GM21717 (cell line): ENCODE data around the gene ANKS1A.
"Not testable (repeated sequence)": the region's sequence is repeated elsewhere in the genome, so short reads cannot be mapped to it uniquely, and the experiment has no call there.

Source experiments
- ATAC-seq: cut with Tn5 transposase; IDR thresholded peaks from one replicate; pipeline ENCODE4 v1.9.1; 2021; ENCODE audit warnings: mild to moderate bottlenecking, moderate library complexity; ENCODE audit not compliant: unreplicated experiment

The ANKS1A gene

DNA sequence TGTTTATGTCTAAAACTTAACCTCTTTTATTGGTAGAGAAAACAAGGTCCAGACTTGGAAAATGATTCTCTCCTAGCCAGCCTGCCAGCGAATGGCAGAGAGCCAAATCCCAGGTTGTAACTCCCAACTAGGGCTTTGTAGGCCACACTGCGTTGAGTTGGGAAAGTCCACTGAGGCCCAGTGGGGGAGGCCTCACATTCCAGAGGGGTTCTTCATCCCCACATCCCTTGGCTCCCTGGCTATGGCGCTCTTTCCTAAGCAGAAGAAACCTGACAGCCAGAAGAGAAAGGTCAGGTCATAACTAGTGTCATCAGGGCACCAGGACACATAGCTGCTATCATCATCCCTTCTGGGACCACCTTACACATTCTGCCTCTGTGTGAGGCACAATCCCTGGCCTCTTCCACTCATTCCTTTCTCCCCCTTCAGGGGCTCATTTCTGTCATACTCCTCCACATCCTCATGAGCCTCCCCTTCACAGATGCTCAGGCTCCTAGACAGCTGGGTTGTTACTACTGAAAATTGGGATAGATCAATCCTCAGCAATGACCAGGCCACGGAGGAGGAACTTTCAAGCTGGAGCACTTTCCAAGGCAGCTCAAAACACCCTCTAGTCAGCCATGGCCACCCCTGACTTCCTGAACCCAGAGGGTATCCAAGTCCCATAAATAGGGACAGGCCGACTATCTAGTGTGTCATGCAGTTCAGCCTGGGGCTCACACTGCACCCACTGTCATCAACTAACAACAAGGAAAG lies 203.5 kb downstream of the ANKS1A start:
- no peak for ATAC-seq

DNA sequence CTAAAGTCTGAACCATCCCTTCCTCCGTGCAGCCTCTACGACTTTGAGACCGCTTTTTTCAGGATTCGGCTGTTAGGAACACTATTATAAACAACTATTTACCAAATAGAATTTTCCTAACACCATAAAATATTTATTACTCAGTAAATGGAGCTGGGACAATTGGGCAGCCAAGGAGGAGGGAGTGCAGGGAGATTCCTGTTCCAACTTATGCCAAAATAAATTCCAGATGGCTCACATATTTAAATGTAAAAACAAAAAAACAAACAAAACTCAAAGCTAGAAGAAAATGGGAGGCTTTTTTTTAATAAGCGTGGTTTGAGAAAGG lies 204.0 kb downstream of the ANKS1A start:
- no peak for ATAC-seq

DNA sequence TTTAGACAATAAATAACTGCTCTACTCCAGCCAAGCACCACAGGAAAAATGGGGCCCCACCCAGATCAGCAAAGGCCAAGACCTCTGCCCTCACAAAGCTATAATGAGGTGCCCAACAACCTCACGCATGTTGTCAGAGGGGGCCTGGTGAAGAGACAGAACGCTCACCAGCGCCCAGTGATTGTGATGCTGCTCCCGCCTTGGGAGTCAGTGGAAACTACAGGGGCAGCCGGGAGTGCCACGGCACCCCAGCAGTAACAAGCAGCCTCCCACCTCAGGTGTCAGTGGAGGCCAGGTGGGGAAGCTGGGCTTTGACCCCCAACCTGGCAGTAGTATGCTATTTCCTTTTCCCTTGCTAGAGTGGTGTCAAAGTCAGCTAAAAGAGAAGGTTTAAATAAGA lies 204.7 kb downstream of the ANKS1A start:
- no peak for ATAC-seq

DNA sequence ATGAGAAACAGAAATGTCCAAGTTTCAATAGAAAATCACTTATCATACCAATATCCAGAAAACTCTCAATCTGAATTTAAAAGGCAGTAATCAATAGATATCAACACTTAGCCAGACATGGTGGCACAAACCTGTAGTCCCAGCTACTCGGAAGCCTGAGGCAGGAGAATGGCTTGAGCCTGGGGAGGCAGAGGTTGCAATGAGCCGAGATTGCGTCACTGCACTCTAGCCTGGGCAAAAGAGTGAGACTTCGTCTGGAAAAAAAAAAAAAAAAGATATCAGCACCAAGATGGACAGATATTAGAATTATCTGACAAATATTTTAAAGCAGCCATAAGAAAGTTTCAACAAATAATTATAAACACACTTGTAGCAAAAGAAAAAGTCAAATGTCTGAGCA lies 205.1 kb downstream of the ANKS1A start:
- ATAC-seq, result no peak

DNA sequence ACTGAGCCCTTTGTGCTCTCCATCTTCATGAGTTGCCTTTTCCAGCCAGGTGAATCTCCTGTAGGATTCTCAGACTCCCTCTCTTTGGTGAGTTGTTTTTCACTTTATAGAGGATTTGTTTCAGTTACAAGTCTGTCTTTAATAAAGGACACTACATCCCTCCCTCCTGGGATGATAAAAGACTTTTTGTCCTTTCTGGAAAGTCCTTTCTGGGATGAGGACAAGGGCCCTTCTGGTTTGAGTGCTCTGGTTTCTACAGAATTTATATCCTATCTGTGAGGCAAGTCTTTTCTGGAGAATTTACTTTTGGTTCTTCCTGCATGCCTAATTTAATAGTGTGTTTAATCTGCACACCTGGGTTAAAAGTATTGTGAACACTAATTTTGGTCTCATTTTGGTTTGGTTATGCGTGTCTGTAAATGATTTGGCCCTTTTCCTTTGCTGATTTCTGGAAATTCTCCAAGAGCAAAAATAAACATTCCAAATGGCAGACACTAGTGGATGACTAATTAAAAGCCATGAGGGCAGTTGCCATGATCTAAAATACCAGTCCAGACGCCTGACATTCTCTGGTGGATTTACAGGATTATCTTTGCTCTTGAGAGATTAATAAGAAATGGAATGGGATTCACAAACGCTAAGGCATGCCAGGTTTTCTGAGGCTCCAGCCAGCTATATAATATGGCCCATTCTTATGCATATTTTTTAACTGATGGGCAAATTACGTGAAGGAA lies 207.2 kb downstream of the ANKS1A start:
- ATAC-seq, result no peak

DNA sequence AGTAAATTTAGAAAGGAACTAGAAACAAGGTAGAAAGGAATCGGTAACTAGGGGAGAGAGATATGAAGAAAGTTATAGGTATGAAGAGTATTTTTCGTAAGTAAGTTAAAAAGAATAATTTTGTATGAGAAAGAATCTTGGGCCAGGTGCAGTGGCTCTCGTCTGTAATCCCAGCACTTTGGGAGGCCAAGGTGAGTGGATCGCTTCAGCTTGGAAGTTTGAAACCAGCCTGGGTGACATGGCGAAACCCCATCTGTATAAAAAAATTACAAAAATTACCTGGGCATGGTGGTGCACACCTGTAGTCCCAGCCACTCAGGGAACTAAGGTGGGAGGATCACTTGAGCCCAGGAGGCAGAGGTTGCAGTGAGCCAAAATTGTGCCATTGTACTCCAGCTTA lies 210.1 kb downstream of the ANKS1A start:
- no peak for ATAC-seq

DNA sequence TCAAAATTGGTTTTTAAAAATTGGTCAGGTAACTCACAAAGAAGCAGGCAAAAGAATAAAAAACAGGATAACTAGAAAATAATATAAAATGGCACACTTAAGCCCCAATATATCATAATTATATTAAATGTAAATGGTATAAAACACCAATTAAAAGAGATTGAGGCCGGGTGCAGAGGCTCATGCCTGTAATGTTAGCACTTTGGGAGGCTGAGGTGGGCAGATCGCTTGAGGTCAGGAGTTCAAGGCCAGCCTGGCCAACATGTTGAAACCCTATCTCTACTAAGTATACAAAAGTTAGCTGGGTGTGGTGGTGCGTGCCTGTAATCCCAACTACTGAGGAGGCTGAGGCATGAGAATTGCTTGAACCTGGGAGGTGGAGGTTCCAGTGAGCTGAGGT lies 216.0 kb downstream of the ANKS1A start:
- no peak for ATAC-seq

DNA sequence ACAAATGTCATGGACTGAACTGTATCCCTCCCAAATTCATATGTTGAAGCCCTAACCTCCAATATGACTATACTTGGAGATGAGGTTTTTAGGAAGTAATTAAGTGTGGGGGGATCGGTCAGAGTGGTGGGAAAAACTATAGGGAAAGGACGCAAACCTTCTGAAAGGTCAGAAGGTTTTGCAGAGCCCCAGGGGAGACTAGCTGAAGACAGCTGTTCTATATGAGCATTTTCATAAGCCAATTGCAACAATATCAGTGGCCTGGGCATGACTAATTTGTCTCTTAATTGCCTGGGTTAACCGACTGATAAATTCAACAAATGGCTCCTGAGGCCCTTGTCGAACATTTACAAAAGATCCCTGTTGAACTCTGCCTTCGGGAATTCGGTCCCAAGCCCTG lies 217.0 kb downstream of the ANKS1A start:
- ATAC-seq, result not testable (repeated sequence)

DNA sequence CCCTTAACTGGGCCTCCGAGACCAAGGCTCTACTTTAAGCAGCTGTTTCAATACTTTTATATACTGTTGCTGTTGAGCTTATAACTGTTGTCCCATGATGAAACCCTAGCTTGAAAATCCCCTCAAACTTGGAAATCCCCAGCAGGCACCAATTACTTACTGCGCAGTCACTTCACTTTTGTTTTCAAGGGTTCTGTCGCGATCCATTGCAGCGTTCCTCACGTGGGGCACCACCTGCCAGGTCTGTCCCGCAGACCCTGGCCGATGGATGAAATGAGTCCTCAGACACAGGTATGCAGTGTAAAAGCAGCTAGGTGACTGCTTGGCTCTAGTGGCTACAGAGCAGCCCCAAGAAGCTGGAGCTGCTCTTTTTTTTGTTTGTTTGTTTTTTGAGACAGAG lies 218.2 kb downstream of the ANKS1A start:
- not testable (repeated sequence) for ATAC-seq

DNA sequence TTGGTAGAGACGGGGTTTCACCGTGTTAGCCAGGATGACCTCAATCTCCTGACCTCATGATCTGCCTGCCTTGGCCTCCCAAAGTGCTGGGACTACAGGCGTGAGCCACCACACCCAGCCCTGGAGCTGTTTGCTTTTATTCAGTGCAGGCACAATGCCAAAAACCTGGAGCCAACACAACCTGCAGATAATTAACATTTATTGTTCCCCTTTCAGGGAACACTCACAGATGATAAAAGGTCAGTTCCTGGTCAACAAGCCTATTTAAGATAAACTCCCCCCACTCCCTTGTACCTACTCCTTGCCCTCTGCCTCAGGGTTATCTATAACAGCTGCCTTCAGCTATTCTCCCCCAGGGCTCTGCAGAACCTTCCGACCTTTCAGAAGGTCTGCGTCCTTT lies 218.7 kb downstream of the ANKS1A start:
- not testable (repeated sequence) for ATAC-seq

DNA sequence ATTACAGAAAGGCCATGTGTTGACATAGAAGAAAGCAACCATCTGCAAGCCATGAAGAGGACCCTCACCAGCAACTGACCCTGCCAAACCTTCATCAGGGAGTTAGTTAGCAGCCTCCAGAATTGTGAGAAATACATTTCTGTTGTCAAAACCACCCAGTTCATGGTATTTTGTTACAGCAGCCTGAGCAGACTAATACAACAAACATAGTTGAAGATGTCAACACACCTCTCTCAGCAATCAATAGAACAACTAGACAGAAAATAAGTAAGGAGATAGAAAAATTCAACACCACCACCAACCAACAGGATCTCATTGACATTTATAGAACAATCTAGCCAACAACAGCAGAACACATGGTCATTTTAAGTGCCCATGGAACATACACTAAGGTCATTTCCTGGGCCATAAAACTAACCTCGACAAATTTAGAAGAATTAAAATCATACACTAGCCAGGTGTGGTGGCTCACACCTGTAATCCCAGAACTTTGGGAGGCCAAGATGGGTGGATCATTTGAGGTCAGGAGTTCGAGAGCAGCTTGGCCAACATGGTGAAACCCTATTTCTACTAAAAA lies 219.3 kb downstream of the ANKS1A start:
- no peak for ATAC-seq

DNA sequence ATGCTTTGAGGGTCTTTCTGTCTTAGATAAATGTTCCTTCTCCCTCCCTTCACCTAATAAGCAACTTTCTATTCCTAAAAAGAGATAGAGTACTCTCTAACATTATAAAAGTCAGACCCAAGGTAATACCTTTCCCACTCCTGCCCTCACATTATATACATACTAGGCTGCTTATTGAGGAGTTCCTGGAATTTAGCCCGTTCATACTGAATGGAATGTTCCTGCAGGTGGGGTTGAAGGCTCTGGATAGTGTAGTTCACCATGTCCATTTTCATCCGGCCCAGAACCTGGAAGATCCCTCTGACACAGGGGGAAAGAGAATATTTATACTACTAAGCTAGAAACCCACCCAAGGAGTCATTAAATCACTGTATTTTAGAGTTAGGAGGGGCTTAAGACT lies 231.7 kb downstream of the ANKS1A start:
- no peak for ATAC-seq

DNA sequence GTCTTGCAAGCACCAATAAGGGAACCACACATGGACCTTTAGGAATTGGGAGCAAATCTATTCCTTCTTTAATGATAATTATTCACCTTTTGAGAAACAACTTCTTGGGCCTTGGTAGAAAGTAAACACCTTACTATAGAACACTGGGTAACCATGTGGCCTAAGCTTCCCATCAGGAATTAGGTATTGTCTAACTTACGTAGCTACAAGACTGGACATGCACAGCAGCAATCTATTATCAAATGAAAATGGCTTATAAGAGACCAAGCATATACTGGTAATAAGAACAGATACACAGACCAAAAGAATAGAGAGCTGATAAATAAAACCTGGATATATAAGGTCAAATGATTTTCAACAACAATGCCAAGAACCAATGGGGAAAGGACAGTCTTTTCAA lies 235.3 kb downstream of the ANKS1A start:
- ATAC-seq, result no peak

DNA sequence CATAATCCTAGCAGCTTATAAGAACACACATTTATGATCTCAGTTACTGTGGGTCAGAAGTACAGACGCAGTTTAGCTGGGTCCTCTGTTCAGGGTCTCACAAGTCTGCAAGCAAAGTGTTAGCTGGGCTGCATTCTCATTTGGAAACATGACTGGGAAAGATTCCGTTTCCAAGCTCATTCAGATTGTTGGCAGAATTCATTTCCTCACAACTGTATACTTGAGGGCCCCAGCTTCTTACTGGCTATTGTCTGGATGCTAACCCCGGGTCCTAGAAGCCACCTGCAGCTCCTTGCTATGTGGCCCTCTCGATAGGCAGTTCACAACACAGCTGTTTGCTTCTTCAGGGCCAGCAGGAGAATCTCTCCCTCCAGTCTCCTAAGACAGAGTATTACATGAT lies 239.0 kb downstream of the ANKS1A start:
- no peak for ATAC-seq

DNA sequence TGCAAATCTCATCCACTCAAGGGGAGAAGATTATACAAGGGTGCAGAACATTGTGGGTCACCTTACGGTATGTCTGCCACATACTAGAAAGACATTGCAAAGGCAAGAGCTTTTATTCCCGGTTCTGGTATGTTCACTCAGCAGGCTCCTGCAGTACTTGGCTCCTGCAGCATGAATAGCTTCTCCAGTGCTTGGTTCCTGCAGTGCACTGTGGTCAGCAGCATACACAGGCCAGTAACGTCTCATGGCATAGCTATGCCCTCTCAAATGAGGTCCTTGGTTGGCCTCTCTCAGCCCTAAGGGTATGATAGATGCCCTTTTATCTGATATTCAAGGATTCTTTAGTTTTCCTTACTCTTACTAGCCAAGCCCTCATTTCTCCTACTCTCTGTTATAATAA lies 239.4 kb downstream of the ANKS1A start:
- ATAC-seq, result no peak

DNA sequence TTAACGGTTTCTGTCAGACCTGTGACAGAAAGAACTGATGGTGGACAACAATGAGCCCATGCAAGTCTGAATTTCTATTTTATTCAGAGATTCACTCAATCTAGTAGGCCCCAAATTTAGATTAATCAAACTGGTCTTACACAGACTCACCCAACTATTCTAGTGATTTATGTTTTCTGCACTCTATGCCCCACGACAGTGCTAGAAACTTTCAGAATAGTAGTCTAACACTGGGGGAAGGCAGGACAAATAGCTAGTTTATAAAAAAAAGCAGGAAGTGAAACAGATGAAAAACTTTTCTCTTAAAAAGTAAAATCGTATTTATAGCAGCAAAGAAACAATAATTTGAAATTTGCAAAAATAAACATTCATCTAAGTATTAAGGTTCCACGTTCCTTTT lies 247.1 kb downstream of the ANKS1A start:
- ATAC-seq, result no peak

DNA sequence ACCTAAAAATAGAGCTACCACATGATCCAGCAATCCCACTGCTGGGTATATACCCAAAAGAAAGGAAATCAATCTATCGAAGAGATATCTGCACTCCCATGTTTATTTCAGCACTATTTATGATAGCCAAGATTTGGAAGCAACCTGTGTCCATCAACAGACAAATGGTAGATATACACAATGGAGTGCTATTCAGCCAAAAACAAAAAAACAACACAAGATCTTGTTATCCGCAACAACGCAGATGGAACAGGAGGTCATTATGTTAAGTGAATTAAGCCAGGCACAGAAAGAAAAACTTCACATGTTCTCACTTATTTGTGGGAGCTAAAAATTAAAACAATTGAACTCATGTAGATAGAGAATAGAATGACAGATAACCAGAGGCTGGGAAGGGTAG lies 249.1 kb downstream of the ANKS1A start:
- not testable (repeated sequence) for ATAC-seq

DNA sequence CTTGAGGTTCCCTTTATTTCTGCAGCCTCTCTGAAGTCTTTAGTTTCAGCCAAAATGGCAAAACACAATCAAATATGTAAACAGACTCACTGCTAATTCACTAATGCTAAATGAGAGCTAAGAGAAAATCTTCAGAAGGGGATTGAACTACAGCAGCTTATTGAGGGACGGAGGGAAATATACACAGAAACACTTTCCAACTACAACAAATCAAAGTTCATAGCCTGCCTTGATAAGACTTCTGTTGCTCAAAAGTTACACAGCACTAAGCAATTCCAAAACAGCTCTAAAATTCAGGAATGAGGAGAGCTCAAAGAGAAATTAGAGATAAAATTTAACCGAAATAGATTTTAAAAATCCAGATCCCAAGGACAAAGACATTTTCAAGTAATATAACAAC lies 250.4 kb downstream of the ANKS1A start:
- no peak for ATAC-seq

DNA sequence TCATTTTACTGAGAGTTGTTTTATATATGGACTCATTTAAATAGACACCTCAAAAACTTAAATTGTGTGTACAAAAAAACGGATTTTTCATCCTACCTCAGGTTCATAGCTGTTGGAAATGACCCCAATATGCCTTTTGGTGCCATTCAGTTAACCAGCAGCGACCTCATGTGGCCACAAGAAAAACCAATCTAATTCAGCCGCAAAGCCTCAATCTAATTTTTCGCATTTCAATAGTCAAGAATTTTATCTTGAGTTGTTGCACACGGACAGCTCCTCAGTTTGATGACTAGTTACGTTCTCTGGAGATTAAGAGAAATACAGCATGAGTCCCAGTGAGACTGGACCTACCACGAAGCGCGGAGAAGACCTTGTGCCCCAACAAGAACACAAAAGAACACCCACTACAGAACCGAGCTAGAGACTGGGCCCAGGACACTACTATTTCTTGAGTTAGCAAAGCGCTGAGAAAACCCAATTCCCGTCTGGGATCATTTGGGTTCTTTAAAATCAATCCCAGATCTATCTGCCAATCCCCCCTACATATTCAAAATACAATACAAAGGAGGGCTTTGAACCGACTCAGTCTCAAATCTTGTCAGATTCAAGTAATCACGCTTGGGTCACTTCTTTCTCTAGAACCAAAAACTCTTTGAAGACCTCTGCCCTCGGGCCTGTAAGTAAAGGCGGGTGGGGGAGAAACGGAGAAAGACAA lies 251.0 kb downstream of the ANKS1A start:
- ATAC-seq, result no peak

DNA sequence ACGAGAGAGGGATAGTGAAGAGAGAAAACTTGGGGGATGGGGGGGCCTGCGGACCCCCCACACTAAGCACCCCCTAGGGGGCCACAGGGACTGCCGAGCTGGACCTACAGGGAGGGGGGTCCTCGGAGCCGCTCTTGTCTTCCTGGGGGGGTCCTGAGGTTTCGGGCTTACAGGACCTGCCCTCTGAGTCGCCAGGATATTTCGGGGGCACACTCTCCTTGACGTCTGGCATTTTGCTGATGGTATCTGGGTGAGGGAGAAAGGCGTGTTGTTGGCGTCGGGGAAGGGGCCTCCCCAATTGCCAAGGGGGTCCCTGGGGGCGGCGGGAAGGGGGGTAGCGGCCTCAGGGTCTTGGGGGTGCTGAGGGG lies 251.6 kb downstream of the ANKS1A start:
- no peak for ATAC-seq
